Lower leg skin (tissue), 3 donors: ENCODE measurements around the gene GJC2.

Source experiments
- POLR2A ChIP-seq, 2 donors: fragments of 450-650 bp; IDR thresholded peaks; one replicate each; pipeline ENCODE4 v1.6.1; 2016 to 2017; ENCODE audit warnings: antibody characterized with exemption in 2 of 2, mild to moderate bottlenecking in 1 of 2, moderate library complexity in 1 of 2
- TF ChIP-seq, protein P1 (sequence below), 3 donors: fragments of 450-650 bp; IDR thresholded peaks; one replicate each; pipeline ENCODE4 v1.5.1; 2016; ENCODE audit warnings: antibody characterized with exemption in 3 of 3, mild to moderate bottlenecking in 3 of 3, moderate library complexity in 2 of 3

DNA sequence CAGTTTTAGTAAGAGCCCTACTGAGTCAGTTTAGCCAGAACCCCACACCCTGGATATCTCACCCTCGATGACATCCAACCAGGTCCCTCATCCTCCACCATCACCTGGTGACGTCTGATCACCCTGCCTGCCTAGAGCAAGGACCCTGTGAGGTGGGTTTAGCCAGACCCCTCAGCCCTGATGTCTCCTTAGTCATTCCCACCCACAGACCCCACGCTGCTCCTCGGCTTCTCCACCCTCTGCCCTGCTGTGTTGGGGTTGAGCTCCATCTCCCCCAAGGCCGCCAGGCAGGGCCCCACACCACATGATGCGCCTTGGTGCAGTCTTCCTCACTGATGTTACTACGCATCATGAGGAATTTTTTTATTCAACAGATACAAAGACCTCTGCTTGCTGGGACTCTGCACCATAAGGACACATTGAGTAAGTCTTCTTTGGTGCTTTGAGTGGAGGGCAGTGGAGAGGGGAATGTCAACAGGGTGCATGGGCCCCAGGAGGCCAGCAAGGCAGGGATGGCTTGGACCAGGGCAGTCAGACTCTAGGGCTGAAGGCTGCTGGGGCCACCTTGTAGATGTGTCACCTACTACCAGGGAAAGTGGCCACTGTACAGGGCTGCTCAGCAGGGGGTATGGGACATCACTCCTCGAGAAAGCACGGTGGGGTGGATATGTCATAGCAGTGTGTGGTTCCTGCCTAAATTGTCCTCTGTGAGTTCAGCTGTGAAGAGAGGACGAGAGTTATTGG is 14.2 kb downstream of the GJC2 start:
- no peak for TF ChIP-seq POLR2A (IDR thresholded peaks at IDR 0.05)
- TF ChIP-seq, protein P1, sequence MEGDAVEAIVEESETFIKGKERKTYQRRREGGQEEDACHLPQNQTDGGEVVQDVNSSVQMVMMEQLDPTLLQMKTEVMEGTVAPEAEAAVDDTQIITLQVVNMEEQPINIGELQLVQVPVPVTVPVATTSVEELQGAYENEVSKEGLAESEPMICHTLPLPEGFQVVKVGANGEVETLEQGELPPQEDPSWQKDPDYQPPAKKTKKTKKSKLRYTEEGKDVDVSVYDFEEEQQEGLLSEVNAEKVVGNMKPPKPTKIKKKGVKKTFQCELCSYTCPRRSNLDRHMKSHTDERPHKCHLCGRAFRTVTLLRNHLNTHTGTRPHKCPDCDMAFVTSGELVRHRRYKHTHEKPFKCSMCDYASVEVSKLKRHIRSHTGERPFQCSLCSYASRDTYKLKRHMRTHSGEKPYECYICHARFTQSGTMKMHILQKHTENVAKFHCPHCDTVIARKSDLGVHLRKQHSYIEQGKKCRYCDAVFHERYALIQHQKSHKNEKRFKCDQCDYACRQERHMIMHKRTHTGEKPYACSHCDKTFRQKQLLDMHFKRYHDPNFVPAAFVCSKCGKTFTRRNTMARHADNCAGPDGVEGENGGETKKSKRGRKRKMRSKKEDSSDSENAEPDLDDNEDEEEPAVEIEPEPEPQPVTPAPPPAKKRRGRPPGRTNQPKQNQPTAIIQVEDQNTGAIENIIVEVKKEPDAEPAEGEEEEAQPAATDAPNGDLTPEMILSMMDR (IDR thresholded peaks at IDR 0.05): no peak
